H9 (cell line): Measurements from ENCODE around the gene DNAJC10. TPM values are rescaled to one million over a fixed set of nuclear protein-coding genes. Genes with fewer than 3 reads are reported as not detected.

ENCODE experiments used
- DNase-seq: peaks from one replicate; pipeline ENCODE4 v3.0.0-alpha.2; 2017
- H2AFZ ChIP-seq: one replicate; pipeline ENCODE4 v1.6.1; 2013; ENCODE audit warnings: mild to moderate bottlenecking, low read length, control low read depth, moderate library complexity
- H2AK5ac ChIP-seq: 2 replicates; pipeline ENCODE4 v1.6.1; 2013; ENCODE audit warnings: low read length, control low read depth, mixed read lengths; ENCODE audit not compliant: insufficient read length
- H2BK120ac ChIP-seq: one replicate; pipeline ENCODE4 v1.6.1; 2013; ENCODE audit warnings: low read depth, mild to moderate bottlenecking, low read length, control low read depth, inconsistent platforms; ENCODE audit not compliant: poor library complexity, severe bottlenecking
- H2BK12ac ChIP-seq: 2 replicates; pipeline ENCODE4 v1.6.1; 2013; ENCODE audit warnings: low read length, control low read depth, mixed read lengths, low read depth; ENCODE audit not compliant: insufficient read length
- H2BK15ac ChIP-seq: 2 replicates; pipeline ENCODE4 v1.6.1; 2013; ENCODE audit warnings: low read depth, low read length, control low read depth
- H2BK20ac ChIP-seq: one replicate; pipeline ENCODE4 v1.6.1; 2013; ENCODE audit warnings: low read depth, mild to moderate bottlenecking, low read length, control low read depth, inconsistent platforms; ENCODE audit not compliant: poor library complexity, severe bottlenecking
- H2BK5ac ChIP-seq: 2 replicates; pipeline ENCODE4 v1.6.1; 2013; ENCODE audit warnings: low read length, control low read depth, mixed read lengths; ENCODE audit not compliant: insufficient read length
- H3K14ac ChIP-seq: 2 replicates; pipeline ENCODE4 v1.6.1; 2013; ENCODE audit warnings: low read length, control low read depth; ENCODE audit not compliant: insufficient read depth
- H3K18ac ChIP-seq: 2 replicates; pipeline ENCODE4 v1.6.1; 2013; ENCODE audit warnings: low read depth, mild to moderate bottlenecking, mixed read lengths, low read length, control low read depth; ENCODE audit not compliant: insufficient read length
- H3K23ac ChIP-seq: 2 replicates; pipeline ENCODE4 v1.6.1; 2013; ENCODE audit warnings: low read length, control low read depth, mixed read lengths, low read depth; ENCODE audit not compliant: insufficient read length
- H3K23me2 ChIP-seq: 2 replicates; pipeline ENCODE4 v1.6.1; 2013; ENCODE audit warnings: low read depth, mild to moderate bottlenecking, mixed read lengths, low read length, control low read depth; ENCODE audit not compliant: insufficient read length, poor library complexity, severe bottlenecking
- H3K27ac ChIP-seq: 2 replicates; pipeline ENCODE4 v1.5.1; 2013; ENCODE audit warnings: low read length, control low read depth, mixed read lengths, low read depth; ENCODE audit not compliant: insufficient read length
- H3K27me3 ChIP-seq: 2 replicates; pipeline ENCODE4 v1.6.1; 2013; ENCODE audit warnings: low read length, control low read depth, inconsistent platforms; ENCODE audit not compliant: insufficient read depth
- H3K4ac ChIP-seq: 2 replicates; pipeline ENCODE4 v1.6.1; 2013; ENCODE audit warnings: low read depth, mild to moderate bottlenecking, control low read depth, inconsistent platforms, low read length, moderate library complexity
- H3K4me1 ChIP-seq: 2 replicates; pipeline ENCODE4 v1.6.1; 2013; ENCODE audit warnings: low read length, control low read depth, inconsistent platforms; ENCODE audit not compliant: insufficient read depth
- H3K4me2 ChIP-seq: 2 replicates; pipeline ENCODE4 v1.6.1; 2013; ENCODE audit warnings: low read length, control low read depth, mixed read lengths; ENCODE audit not compliant: insufficient read length, insufficient read depth
- H3K56ac ChIP-seq: 2 replicates; pipeline ENCODE4 v1.6.1; 2013; ENCODE audit warnings: low read depth, mild to moderate bottlenecking, mixed read lengths, low read length, control low read depth; ENCODE audit not compliant: insufficient read length
- H3K79me1 ChIP-seq: 2 replicates; pipeline ENCODE4 v1.6.1; 2013; ENCODE audit warnings: low read depth, mild to moderate bottlenecking, moderate library complexity, low read length, control low read depth, inconsistent platforms; ENCODE audit not compliant: insufficient read depth, poor library complexity, severe bottlenecking
- H3K79me2 ChIP-seq: 2 replicates; pipeline ENCODE4 v1.6.1; 2013; ENCODE audit warnings: low read length, control low read depth, inconsistent platforms; ENCODE audit not compliant: insufficient read depth
- H3K9ac ChIP-seq: 2 replicates; pipeline ENCODE4 v1.6.1; 2013; ENCODE audit warnings: low read length, control low read depth, mixed read lengths; ENCODE audit not compliant: insufficient read length; ENCODE audit errors: extremely low read depth
- H3K9me3 ChIP-seq: one replicate; pipeline ENCODE4 v1.6.1; 2013; ENCODE audit warnings: low read depth, low read length, inconsistent platforms; ENCODE audit not compliant: control insufficient read depth
- H3T11ph ChIP-seq: one replicate; pipeline ENCODE4 v1.6.1; 2013; ENCODE audit warnings: mild to moderate bottlenecking, low read length, control low read depth, inconsistent platforms
- H4K20me1 ChIP-seq: one replicate; pipeline ENCODE4 v1.6.1; 2013; ENCODE audit not compliant: control insufficient read depth, insufficient read length, insufficient read depth
- H4K5ac ChIP-seq: 2 replicates; pipeline ENCODE4 v1.6.1; 2013; ENCODE audit warnings: low read depth, mild to moderate bottlenecking, mixed read lengths, low read length, control low read depth; ENCODE audit not compliant: insufficient read length
- H4K8ac ChIP-seq: replicated peaks from 2 replicates; pipeline ENCODE4 v1.6.1; 2013; ENCODE audit warnings: low read length, control low read depth, mixed read lengths, low read depth; ENCODE audit not compliant: insufficient read length
- H4K91ac ChIP-seq: 2 replicates; pipeline ENCODE4 v1.6.1; 2013; ENCODE audit warnings: low read depth, mild to moderate bottlenecking, moderate library complexity, mixed read lengths, low read length, control low read depth; ENCODE audit not compliant: insufficient read length
- H3K27ac Mint-ChIP-seq, 3 experiments: 2 replicates in 2 of 3; 3 replicates in 1 of 3; pipeline ENCODE4 v1.8.0; 2020 to 2021; ENCODE audit warnings: mixed read lengths in 3 of 3, mild to moderate bottlenecking in 1 of 3, moderate library complexity in 1 of 3
- H3K27me3 Mint-ChIP-seq: 2 replicates; pipeline ENCODE4 v1.8.0; 2021; ENCODE audit warnings: low read depth, mild to moderate bottlenecking, moderate library complexity, mixed read lengths
- H3K36me3 Mint-ChIP-seq, 3 experiments: 2 replicates in 2 of 3; 3 replicates in 1 of 3; pipeline ENCODE4 v1.8.0; 2020 to 2021; ENCODE audit warnings: low read depth in 3 of 3, mixed read lengths in 3 of 3; ENCODE audit not compliant: insufficient read depth in 1 of 3
- H3K4me1 Mint-ChIP-seq, 2 experiments: 2 replicates each; pipeline ENCODE4 v1.8.0; 2020; ENCODE audit warnings: mixed read lengths in 2 of 2
- H3K4me3 Mint-ChIP-seq, 2 experiments: 2 replicates in 1 of 2; 3 replicates in 1 of 2; pipeline ENCODE4 v1.8.0; 2020 to 2021; ENCODE audit warnings: mild to moderate bottlenecking in 2 of 2, mixed read lengths in 2 of 2, moderate library complexity in 1 of 2
- H3K9me3 Mint-ChIP-seq, 2 experiments: 2 replicates in 1 of 2; 3 replicates in 1 of 2; pipeline ENCODE4 v1.8.0; 2020; ENCODE audit warnings: mild to moderate bottlenecking in 2 of 2, mixed read lengths in 2 of 2, moderate library complexity in 1 of 2
- CTCF ChIP-seq: fragments of 200-600 bp; sonication (generic); conservative IDR thresholded peaks from 3 replicates; pipeline ENCODE4 v1.8.0; 2021; ENCODE audit warnings: antibody characterized with exemption, mild to moderate bottlenecking
- WGBS: extraction: QIAGEN DNeasy Blood & Tissue Kit; methylation state at CpG from one replicate; pipeline ENCODE4 v1.1.7; 2013; ENCODE audit warnings: missing lambda C conversion rate, low lambda C conversion rate, mixed read lengths; ENCODE audit not compliant: insufficient read length; ENCODE audit errors: extremely low coverage; 5-methylcytosine and 5-hydroxymethylcytosine counted together
- total RNA-seq: library from RNA; stranded (reverse); gene quantifications from 2 replicates; pipeline ENCODE4 v1.2.1, GENCODE V29; 2021

The DNAJC10 gene
- total RNA-seq, 1 experiment from 2014 or later, result 129 TPM

DNA sequence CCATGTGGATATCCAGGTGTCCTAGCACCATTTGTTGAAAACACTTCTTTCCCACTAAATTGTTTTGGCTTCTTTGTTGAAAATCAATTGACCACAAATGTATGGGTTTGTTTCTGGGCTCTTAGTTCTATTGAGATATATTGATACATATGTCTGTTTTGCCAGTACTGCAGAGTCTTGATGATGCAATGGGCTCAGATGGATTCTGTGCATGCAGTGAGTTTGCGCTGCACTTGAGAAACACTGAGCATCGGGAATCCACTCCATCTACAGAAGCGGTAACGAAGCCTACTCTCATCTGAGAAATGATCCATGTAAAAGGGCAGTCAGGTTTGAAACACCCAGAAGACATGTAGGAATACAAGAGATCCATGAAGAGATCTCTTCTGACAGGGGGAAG is 21.9 kb upstream of the DNAJC10 start:
- H2BK12ac ChIP-seq, result no peak overlapping the region
- no peak overlapping the region for H2BK120ac ChIP-seq
- no peaks in the 10 kb centered on the region for H3K79me2 ChIP-seq
- H4K5ac ChIP-seq, result no peak overlapping the region
- H2BK20ac ChIP-seq, result no peak overlapping the region
- no peak for DNase-seq
- no peak overlapping the region for H2AFZ ChIP-seq
- H3K79me1 ChIP-seq, result no peaks in the 10 kb centered on the region
- Mint-ChIP-seq H3K27ac (no peak overlapping the region), H3K4me1 (no peaks in the 10 kb centered on the region), H3K9me3 (no peaks in the 10 kb centered on the region; a peak in 1 of 5 replicates), H3K36me3 (no peaks in the 10 kb centered on the region; a peak in 1 of 7 replicates), H3K27me3 (peaks cover 2% of the 10 kb centered on the region), H3K4me3 (no peak overlapping the region)
- H4K8ac ChIP-seq, result no peak overlapping the region
- no peak overlapping the region for H4K91ac ChIP-seq
- H3K27ac ChIP-seq, result no peak overlapping the region
- no peak overlapping the region for H3K4me2 ChIP-seq
- no peaks in the 10 kb centered on the region for H4K20me1 ChIP-seq
- H3K18ac ChIP-seq, result no peak overlapping the region
- no peaks in the 10 kb centered on the region for H3K27me3 ChIP-seq
- TF ChIP-seq CTCF, result no peak
- H3T11ph ChIP-seq, result no peak overlapping the region
- H3K9ac ChIP-seq, result no peak overlapping the region
- no peak overlapping the region for H2BK15ac ChIP-seq
- no peak overlapping the region for H3K14ac ChIP-seq
- no peak overlapping the region for H3K4ac ChIP-seq
- H2BK5ac ChIP-seq, result no peak overlapping the region
- no peak overlapping the region for H2AK5ac ChIP-seq
- H3K56ac ChIP-seq, result no peak overlapping the region
- WGBS, result no CpG with 5 or more reads among the region's 4 CpGs
- no peak overlapping the region for H3K23ac ChIP-seq
- H3K4me1 ChIP-seq, result no peaks in the 10 kb centered on the region
- H3K9me3 ChIP-seq, result no peaks in the 10 kb centered on the region
- H3K23me2 ChIP-seq, result no peaks in the 10 kb centered on the region
